Activated naive CD8-positive, alpha-beta T cell treated with anti-CD3 and anti-CD28 coated beads, Interleukin-2, amount 50 U/mL, for 24 hours (primary cell): ENCODE measurements around the gene SYNPO2L.
A peak's percentile ranks its signal among the peaks of the same experiment; 100 is the strongest.
"Not testable (repeated sequence)": the region's sequence is repeated elsewhere in the genome, so short reads cannot be mapped to it uniquely, and the experiment has no call there.

Experiments used
- ATAC-seq: fragments of 150-1000 bp; cut with Tn5 transposase; one replicate; pipeline ENCODE4 v1.10.0; 2021
- DNase-seq: peaks from one replicate; pipeline ENCODE4 v3.0.0; 2021
- H3K27ac Mint-ChIP-seq: one replicate; pipeline ENCODE4 v1.8.0; 2021; ENCODE audit warnings: mild to moderate bottlenecking, mixed read lengths
- H3K27me3 Mint-ChIP-seq: one replicate; pipeline ENCODE4 v1.8.0; 2021; ENCODE audit warnings: mixed read lengths
- H3K36me3 Mint-ChIP-seq: one replicate; pipeline ENCODE4 v1.8.0; 2021; ENCODE audit warnings: low read depth, mixed read lengths
- H3K4me1 Mint-ChIP-seq: one replicate; pipeline ENCODE4 v1.8.0; 2021; ENCODE audit warnings: mixed read lengths
- H3K4me3 Mint-ChIP-seq: one replicate; pipeline ENCODE4 v1.8.0; 2021; ENCODE audit warnings: mild to moderate bottlenecking, moderate library complexity, mixed read lengths
- H3K9me3 Mint-ChIP-seq: one replicate; pipeline ENCODE4 v1.8.0; 2021; ENCODE audit warnings: mixed read lengths

Gene SYNPO2L

DNA sequence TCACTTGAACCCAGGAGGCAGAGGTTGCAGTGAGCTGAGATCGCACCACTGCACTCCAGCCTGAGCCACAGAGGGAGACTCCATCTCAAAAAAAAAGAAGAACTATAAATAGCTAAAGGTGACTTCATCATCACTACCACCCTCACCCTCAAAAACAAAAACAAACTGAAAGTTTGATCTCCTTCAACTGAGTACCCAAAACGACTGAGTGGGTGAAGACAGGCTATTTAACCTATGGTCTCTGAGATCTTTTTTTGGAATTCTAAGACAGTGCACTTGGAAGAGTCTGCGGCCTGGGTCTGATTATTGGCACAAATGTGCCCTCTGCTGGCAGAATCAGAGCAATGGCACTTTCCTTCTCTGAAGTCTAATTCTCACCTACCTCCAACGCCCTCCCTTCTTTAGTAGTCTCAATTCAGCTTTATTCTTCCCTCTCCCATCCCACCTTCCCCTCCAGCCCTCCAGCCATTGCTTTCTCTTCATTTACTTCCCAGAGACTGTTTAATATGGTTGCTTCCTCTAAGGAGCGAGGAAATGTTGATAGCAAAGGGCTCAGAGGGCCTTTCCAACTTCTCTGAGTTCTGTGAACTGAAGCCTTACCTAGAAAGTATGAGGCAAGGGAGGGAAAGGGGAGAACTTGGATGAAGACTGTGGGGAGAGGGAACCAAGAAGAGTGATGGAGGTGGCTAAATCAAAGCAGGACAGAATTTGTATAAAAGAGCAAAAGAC, 11.7 kb downstream of the SYNPO2L start:
- Mint-ChIP-seq H3K27me3 (peaks cover 3% of the 10 kb centered on the region), H3K9me3 (no peaks in the 10 kb centered on the region), H3K36me3 (no peaks in the 10 kb centered on the region), H3K27ac (no peak overlapping the region), H3K4me1 (peaks cover 13% of the 10 kb centered on the region), H3K4me3 (no peak overlapping the region)
- DNase-seq = peak; percentile 37
- peak; percentile 42 for ATAC-seq

DNA sequence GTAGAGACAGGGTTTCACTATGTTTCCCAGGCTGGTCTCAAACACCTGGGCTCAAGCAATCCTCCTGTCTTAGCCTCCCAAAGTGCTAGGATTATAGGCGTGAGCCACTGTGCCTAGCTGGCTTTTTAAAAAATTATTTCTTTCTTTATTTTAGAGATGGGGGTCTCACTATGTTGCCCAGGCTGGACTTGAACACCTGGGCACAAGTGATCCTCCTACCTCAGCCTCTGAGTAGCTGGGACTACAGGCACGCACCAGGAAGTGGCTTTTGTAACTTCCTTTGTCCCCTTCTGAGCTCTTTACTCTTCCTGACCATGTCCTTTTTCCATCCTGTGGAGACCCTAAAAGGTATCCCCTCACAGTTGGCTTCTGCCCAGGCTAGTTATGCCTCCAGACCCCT, 12.5 kb downstream of the SYNPO2L start:
- H3K4me3 Mint-ChIP-seq = no peak overlapping the region
- ATAC-seq = no peak
- H3K27me3 Mint-ChIP-seq = peaks cover 3% of the 10 kb centered on the region
- no peak for DNase-seq
- no peaks in the 10 kb centered on the region for H3K36me3 Mint-ChIP-seq
- H3K4me1 Mint-ChIP-seq = peaks cover 13% of the 10 kb centered on the region
- no peak overlapping the region for H3K27ac Mint-ChIP-seq
- H3K9me3 Mint-ChIP-seq = no peaks in the 10 kb centered on the region

DNA sequence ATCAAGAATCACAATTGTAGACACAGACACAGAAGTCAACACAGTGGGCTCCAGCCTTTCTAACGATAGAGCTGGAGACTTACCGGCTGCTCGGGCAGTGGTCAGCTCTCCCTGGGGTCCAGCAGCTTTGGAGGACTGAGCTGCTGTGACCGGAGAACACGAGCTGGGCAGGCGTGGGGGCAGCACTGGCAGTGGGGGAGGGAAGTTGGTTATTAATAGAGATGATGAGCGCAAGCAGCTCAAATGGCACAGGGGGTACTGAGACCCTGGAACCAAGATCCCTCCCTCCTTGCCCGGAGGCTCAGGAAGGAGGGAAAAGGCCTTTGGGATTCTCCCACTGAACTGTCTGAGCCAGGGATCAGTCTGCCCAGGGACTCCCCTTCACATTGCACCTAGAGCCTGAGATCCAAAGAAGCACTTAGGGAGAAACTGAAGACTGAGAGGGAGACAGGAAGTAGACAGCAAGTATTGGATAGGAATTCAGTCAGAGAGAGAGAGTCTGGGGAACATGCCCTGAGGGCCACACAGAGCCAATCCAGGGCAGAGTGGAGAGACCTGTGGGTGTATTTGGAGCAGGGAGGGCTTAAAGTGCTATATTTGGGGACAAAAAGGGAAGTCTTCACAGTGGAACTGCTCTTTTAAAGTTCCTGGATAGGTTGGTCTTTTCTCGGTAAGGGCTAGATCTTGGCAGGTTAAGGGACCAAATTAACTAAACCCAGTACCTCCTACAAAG, 14.3 kb downstream of the SYNPO2L start, which contains the start of gene MYOZ1:
MYOZ1 (minus strand) TSS at position 147 of the 733 bp plus-strand sequence. CDS start 1,457 bp downstream, outside the sequence.
- Mint-ChIP-seq H3K4me1 (peaks cover 13% of the 10 kb centered on the region), H3K4me3 (no peak within 1 kb of the TSS), H3K27me3 (peaks cover 3% of the 10 kb centered on the region), H3K36me3 (no peaks in the 10 kb centered on the region), H3K9me3 (no peaks in the 10 kb centered on the region), H3K27ac (no peak within 1 kb of the TSS)
- DNase-seq (no peak), ATAC-seq (no peak)

DNA sequence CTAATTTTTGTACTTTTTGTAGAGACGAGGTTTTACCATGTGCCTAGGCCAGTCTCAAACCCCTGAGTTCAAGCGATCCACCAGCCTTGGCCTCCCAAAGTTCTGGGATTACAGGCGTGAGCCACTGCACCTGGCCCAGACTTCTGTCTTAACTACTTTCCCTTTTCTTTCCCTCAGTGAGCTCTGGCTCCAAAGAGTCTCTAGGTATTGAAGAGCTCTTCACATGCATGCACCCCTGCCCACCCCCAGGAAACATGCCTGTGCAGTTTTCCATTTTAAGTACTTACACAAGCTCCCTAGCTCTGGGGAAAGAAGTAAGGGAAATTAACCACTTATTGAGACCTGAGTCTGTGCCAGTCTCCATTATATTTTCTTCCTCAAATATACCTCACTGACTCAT, 16.5 kb downstream of the SYNPO2L start:
- Mint-ChIP-seq H3K9me3 (no peaks in the 10 kb centered on the region), H3K4me1 (peaks cover 3% of the 10 kb centered on the region), H3K4me3 (no peak overlapping the region), H3K27me3 (no peaks in the 10 kb centered on the region), H3K27ac (no peak overlapping the region), H3K36me3 (no peaks in the 10 kb centered on the region)
- DNase-seq (no peak), ATAC-seq (no peak)

DNA sequence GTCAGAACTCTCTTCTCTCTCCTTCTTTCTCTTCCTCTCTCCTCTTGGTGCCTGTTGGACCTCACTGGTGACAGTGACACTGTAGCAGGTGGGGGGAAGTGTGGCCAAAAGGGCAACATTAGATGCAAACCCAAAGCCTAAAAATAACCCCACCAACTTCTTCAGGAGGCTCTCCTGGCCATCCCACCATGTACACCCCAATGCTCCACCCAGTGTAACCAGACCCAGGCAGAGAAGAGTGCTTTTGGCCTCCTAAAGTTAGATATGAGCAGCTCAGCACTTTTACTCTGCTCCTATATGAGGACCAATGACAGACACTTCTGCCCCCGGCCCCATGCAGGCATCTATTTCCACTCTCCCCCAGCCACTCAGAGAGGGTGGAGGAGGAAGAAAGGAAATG, 20.0 kb downstream of the SYNPO2L start:
- Mint-ChIP-seq H3K9me3 (no peaks in the 10 kb centered on the region), H3K4me3 (no peak overlapping the region), H3K4me1 (no peaks in the 10 kb centered on the region), H3K27ac (no peak overlapping the region), H3K36me3 (no peaks in the 10 kb centered on the region), H3K27me3 (no peaks in the 10 kb centered on the region)
- ATAC-seq (no peak), DNase-seq (no peak)

DNA sequence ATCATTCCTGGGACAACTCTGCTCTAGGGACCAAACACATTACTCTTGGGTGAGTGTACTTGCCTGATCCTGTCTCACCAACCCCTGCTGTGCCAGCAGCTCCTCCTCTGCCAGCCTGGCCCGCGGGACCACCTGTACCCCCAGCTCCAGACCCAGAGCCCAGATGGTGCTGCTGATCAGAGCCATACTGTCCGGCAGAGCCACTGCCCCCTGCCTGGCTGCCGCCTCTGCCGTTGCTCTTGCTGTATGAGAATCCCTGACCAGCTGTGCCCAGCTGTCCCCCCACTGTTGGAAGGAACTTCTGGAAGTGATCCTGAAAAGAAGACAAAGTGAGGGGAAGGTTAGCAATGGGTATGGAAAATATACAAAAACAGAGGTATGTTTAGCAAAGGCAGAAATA, 21.4 kb downstream of the SYNPO2L start:
- H3K4me1 Mint-ChIP-seq = no peaks in the 10 kb centered on the region
- no peaks in the 10 kb centered on the region for H3K36me3 Mint-ChIP-seq
- no peak for DNase-seq
- H3K9me3 Mint-ChIP-seq = no peaks in the 10 kb centered on the region
- H3K27me3 Mint-ChIP-seq = no peaks in the 10 kb centered on the region
- no peak for ATAC-seq
- no peak overlapping the region for H3K4me3 Mint-ChIP-seq
- H3K27ac Mint-ChIP-seq = no peak overlapping the region

DNA sequence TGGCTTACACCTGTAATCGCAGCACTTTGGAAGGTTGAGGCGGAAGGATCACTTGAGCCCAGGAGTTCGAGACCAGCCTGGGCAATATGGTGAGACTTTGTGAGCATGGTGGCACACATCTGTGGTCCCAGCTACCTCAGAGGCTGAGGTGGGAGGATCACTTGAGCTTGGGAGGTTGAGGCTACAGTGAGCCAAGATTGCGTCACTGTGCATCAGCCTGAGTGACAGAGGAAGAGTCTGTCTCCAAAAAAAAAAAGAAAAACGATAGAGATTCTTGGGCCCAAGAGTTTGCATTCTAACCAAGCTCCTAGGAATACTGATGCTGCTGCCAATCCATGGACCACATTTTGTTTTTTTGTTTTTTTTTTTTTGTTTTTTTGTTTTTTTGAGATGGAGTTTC, 26.7 kb downstream of the SYNPO2L start:
- Mint-ChIP-seq H3K4me3 (no peak overlapping the region), H3K27ac (no peak overlapping the region), H3K4me1 (peaks cover 19% of the 10 kb centered on the region), H3K27me3 (no peaks in the 10 kb centered on the region), H3K9me3 (no peaks in the 10 kb centered on the region), H3K36me3 (peaks cover 3% of the 10 kb centered on the region)
- ATAC-seq (no peak), DNase-seq (no peak)

DNA sequence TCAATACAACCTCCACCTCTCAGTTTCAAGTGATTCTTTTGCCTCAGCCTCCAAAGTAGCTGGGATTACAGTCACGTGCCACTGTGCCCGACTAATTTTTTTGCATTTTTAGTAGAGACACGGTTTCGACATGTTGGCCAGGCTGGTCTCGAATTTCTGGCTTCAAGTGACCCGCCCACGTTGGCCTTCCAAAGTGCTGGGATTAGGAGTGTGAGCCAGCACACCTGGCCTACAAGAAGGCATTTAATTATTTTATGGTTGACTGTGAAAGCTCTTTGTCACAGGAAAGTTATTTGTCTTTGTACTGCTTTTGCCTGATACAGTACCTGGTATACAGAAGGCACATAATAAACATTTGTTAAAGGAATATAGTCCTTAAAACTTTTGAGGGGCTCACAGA, 27.4 kb downstream of the SYNPO2L start:
- Mint-ChIP-seq H3K4me1 (peaks cover 19% of the 10 kb centered on the region), H3K27ac (no peak overlapping the region), H3K36me3 (peaks cover 3% of the 10 kb centered on the region), H3K4me3 (no peak overlapping the region), H3K9me3 (no peaks in the 10 kb centered on the region), H3K27me3 (no peaks in the 10 kb centered on the region)
- DNase-seq (no peak), ATAC-seq (no peak)

DNA sequence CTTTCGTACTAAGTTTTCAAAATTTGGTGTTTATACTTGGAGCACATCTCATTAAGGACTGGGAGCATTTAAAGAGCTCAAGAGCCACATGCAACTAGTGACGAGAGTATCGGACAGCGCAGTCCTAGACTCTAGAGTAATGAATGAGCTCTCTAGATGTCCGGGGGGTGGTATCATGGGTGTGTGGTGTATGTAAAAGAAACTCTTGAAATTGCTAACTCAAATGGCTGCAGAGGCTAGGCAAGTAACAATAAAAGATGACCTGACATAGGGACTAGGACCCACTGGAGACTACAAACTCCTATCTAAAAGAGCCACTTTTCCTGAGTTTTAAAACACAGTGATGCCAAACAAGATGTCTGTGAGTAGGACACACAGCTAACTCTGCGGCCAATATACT, 28.5 kb downstream of the SYNPO2L start:
- H3K4me3 Mint-ChIP-seq = peak overlapping the region; percentile 95
- no peaks in the 10 kb centered on the region for H3K27me3 Mint-ChIP-seq
- peaks cover 19% of the 10 kb centered on the region for H3K4me1 Mint-ChIP-seq
- no peaks in the 10 kb centered on the region for H3K9me3 Mint-ChIP-seq
- no peak for ATAC-seq
- H3K36me3 Mint-ChIP-seq = peaks cover 3% of the 10 kb centered on the region
- no peak for DNase-seq
- no peak overlapping the region for H3K27ac Mint-ChIP-seq

DNA sequence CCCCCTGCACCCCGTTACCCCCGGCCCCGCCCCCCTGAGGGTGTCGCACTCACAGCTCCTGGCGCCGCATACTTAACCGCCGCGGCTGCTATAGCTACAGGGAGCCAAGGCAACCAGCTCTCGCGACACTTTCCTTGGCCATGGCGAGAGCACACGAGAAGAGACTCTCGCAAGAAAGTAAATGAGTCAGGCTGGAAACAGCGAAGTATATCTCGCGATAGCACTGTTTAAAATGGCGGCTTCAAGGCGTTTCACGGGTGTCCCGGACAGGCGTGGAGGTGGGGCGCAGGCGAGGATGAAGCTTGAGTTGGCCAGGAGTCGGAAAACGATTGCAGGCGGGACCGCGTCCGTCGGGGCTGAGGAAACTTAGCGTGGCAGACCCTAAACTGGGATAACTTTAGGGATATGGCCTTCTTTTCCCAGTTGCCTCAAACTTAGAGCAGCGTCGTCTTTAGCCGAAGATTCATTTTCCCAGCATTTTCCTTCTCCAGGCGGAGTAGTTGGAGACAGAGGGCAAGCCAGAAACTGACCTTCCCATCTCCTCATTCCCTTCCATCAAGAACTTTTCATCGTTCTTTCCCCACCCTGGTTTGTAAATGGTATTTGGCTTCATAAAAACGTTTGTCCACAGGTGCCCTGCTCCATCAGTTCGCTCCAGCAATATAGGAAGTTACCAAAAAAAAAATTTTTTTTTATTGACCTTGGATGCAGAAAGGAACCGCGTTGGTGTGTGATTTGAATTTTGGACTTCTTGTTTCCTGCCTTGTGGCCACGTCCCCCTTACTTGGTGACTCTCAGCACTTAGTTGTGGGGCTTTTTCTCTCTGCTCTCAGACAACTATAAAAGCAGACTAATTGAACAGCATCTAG, 29.7 kb downstream of the SYNPO2L start:
- peak overlapping the region; percentile 95 for H3K4me3 Mint-ChIP-seq
- H3K36me3 Mint-ChIP-seq = peaks cover 3% of the 10 kb centered on the region
- H3K4me1 Mint-ChIP-seq = peaks cover 19% of the 10 kb centered on the region
- peak overlapping the region; percentile 99 for H3K27ac Mint-ChIP-seq
- H3K27me3 Mint-ChIP-seq = no peaks in the 10 kb centered on the region
- ATAC-seq = peak; percentile 99
- DNase-seq = peak; percentile 91
- no peaks in the 10 kb centered on the region for H3K9me3 Mint-ChIP-seq

DNA sequence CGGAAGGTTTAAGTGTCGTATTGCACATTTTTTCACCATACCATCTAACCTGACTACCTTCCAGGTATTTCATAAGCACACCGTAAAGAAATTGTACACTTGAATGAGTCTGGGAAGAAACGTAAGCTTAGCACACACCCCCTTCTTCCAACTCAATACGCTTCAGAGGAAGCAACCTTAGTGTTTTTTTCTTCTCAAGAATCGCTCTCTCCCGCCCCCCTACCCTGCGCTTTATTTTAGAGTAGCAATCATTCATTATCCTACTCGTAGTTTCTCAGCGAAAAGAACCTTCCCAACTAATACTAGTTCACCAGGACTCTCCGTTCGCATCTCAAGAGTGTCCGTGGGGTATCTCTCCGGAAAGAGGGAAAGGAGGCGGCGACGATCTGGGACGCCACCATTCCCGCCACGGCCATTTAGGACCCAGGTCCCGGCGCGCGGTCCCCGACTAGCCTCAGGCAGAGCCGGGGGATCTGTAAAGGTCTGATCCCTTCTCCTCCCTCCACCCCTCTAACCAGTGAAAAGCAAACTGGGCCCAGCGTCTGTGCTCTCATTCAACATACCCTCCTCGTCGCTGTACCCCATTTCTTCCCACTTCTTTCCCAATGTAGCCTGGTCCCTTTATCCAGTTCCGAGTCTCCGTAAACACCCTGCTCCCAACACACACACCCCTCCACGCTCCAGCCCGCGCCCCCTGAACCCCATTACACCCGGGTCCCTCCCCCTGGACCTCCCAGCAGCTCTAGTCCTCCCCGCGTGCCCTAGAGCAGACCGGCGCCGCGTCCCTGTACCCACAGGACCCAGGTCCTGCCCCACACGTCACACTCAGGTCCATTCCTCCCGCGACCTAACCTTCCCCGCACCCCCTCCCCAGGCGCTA, 30.6 kb downstream of the SYNPO2L start:
- Mint-ChIP-seq H3K4me3 (peak overlapping the region; percentile 95), H3K27ac (peak overlapping the region; percentile 99), H3K27me3 (no peaks in the 10 kb centered on the region), H3K36me3 (peaks cover 3% of the 10 kb centered on the region), H3K9me3 (no peaks in the 10 kb centered on the region), H3K4me1 (peaks cover 19% of the 10 kb centered on the region)
- DNase-seq = peak; percentile 23
- ATAC-seq = peak; percentile 70

DNA sequence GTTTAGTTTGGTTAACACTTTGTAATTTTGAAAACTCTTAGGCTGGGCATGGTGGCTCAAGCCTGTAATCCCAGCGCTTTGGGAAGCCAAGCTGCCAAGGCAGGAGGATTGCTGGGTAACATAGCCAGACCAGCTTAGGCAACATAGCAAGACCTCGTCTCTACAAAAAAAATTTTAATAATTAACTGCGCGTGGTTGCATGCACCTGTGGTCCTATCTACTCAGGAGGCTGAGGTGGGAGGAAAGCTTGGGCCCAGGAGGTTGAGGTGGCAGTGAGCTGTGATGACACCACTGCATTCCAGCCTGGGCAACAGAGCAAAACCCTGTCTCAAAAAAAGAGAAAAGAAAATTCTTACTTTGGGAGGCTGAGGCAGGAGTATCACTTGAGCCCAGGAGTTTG, 32.8 kb downstream of the SYNPO2L start:
- Mint-ChIP-seq H3K36me3 (peaks cover 3% of the 10 kb centered on the region), H3K4me1 (peaks cover 19% of the 10 kb centered on the region), H3K9me3 (no peaks in the 10 kb centered on the region), H3K4me3 (no peak overlapping the region), H3K27me3 (no peaks in the 10 kb centered on the region), H3K27ac (no peak overlapping the region)
- no peak for ATAC-seq
- DNase-seq = no peak

DNA sequence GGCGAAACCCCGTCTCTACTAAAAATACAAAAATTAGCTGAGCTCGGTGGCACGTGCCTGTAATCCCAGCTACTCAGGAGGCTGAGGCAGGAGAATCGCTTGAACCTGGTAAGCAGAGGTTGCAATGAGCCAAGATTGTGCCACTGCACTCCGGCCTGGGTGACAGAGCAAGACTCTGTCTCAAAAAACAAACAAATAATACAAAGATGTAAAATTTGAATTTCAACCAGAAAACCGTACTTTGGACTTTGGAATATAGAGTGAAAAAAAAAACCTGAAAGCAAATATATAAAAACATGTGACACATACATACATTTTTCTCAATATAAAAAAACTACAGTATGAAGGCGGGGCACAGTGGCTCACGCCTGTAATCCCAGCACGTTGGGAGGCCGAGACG, 34.9 kb downstream of the SYNPO2L start:
- H3K27me3 Mint-ChIP-seq, H3K27ac Mint-ChIP-seq, H3K36me3 Mint-ChIP-seq, DNase-seq, H3K9me3 Mint-ChIP-seq, H3K4me1 Mint-ChIP-seq, ATAC-seq, H3K4me3 Mint-ChIP-seq: not testable (repeated sequence)

DNA sequence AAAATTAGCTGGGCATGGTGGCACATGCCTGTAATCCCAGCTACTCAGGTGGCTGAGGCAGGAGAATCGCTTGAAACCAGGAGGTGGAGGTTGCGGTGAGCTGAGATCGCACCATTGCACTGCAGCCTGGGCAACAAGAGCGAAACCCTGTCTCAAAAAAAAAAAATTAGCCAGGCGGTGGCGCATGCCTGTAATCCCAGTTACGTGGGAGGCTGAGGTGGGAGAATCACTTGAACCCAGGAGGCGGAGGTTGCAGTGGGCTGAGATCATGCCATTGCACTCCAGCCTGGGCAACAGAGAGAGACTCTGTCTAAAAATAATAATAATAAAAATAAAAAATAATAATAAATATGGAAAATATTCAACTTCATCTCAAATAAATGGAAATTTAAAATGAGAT, 38.7 kb downstream of the SYNPO2L start:
- H3K36me3 Mint-ChIP-seq, H3K4me1 Mint-ChIP-seq, H3K27me3 Mint-ChIP-seq, H3K4me3 Mint-ChIP-seq, H3K27ac Mint-ChIP-seq, H3K9me3 Mint-ChIP-seq, ATAC-seq, DNase-seq: not testable (repeated sequence)
